Aortic smooth muscle cell (primary cell): ENCODE data around the gene PFDN6. TPM values are rescaled to one million over a fixed set of nuclear protein-coding genes. Genes with fewer than 3 reads are reported as not detected.

Source experiments
- total RNA-seq: library from RNA; depleted of rRNA; stranded (reverse); fragments of >200 nt; gene quantifications from 2 replicates; pipeline ENCODE4 v1.2.3, GENCODE V29; 2014

The PFDN6 gene
- 38.6 and 53.1 TPM in 2 replicates for total RNA-seq

DNA sequence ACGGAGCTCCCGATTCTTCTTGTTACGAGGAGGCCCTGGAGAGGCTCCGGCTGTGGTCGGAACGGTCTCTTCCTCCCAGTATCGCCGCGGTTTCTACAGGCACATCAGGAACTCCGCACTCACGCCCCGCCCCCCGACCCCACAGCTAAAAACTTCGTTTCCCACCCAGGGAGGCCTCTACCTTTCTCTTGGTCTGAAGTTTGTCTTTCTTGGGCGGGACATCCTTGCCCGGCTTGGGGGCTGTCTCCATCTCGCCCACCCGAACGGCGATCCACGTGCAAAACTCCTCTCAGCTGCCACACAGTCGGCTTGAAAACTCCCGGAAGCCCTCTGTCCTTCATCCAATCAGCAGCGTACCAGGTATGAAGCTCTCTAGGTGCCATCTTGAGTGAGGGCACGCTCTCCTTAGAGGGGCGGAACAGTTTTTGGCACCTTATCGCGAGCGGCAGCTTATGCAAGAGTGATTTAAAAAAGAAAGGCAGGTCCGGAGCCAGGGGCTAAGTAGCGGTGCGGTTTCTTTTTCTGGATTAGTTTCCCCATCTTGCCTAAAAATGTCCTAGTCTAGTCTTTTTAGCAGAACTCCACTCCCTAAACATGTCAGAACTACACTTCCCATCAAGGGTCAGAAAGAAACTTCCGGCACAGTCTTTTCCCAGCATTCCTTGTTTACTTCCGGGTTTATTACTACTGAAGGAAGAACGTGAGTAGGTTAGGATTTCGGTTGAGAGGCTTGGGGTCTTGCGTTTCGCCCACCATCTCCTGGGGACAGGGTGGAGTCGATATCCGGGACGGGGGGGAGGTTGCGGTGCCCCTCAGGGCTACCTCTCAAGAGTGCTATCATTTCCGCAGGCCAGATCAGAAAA is at the start of gene PFDN6, which contains the start of gene WDR46:
Gene PFDN6 (plus strand): TSS at position 681 of the 863 bp plus-strand sequence. CDS start 256 bp downstream, outside the sequence.
Gene WDR46 (minus strand): TSS at position 319 of the 863 bp plus-strand sequence. CDS start 69 bp downstream, at position 250.

DNA sequence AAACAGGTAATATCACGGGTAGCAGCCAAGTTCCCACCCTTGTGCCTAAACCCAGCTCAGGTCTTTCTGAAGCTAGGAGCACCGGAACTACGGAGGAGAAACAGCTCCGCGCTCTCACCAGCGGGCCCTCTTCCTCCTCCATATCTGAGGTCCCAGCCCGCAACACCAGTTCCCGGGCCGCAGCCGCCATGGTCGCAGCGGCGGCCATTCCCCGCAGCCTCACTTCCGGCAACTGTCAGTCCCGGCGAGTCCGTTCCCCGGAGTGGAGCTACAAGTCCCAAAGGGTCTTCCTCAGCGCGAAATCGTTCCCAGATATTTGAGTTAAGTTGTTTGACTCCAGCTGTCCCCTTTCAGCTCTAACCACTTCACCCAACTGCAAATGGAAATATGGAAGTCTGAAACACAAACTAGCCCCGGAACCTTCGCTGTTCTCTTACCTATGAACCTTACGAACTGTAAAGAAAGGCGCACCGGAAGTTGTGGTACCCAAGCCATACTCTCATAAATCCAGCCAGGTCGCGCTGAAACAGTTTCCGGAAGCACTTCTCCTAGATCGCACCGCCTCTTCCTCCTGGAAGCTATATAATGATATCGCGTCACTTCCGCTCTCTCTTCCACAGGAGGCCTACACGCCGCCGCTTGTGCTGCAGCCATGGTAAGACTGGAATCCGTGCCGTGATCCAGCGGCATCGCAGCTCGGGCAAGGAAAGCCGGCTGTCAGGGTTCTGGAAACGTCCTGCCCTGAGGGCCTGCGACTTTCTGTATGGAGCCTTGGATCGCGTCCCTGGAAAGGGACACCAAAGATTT is 17.7 kb upstream of the PFDN6 start, which contains the start of the genes RPS18 and VPS52:
Gene RPS18 (plus strand): TSS at position 608 of the 807 bp plus-strand sequence. CDS start 45 bp downstream, at position 653.
Gene VPS52 (minus strand): TSS at position 409 of the 807 bp plus-strand sequence. CDS start 201 bp downstream, at position 208.

DNA sequence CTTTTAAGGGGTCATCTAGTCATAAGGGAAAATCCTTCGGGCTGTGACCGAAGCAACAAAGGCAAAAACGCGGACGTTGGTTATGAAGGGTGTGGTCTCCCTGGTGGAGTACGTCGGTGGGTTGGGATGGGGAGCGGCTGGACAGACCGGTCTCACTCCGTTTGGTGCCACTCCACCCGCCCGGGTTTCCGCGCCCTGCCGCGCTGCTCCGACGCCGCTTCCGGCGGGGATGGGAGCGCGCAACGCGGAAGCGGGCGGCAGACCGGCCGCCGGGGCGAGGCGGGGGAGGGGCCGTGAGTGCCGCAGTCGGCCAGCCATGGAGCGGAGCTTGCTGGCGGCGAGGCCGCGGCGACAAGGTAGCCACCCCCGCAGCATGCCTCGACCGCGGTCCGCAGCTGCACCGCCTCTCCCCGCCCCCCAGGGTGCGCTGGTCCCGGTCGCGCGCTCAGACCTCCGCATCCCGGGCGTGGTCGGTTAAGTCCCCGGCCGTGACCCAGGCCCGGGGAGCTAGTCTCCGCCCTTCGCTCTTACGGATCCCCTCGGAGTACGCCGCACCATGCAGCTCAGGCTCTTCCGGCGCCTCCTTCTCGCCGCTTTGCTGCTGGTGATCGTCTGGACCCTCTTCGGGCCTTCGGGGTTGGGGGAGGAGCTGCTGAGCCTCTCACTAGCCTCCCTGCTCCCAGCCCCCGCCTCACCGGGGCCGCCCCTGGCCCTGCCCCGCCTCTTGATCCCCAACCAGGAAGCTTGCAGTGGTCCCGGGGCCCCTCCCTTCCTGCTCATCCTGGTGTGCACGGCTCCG is 12.3 kb upstream of the PFDN6 start, which contains the start of gene B3GALT4:
Gene B3GALT4 (plus strand): TSS at position 260 of the 799 bp plus-strand sequence. CDS start 297 bp downstream, at position 557.

DNA sequence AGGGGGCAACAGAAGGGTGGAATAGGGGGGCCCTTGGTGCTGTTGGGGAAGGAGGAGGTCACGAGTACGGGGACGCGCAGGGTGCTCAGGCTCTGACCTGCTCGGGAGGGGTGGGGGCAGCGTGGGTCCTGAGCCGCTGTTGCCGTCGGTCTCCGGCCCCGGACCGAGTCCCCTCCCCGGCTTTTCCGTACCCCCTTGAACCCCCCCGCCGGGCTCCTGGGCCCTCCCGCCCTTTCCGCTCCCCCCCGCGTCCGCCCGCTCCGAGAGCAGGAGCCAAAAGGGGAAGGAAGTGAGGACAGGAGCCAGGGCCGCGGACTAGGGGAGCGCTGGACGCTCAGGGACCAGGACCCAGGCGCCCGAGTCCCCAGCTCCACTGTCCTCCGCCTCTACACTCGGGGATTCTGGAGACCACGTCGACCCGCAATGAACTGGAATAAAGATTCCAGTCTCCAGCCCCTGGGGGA is 9.4 kb downstream of the PFDN6 start, which contains the start of gene RGL2:
Gene RGL2 (minus strand): TSS at position 170 of the 464 bp plus-strand sequence. CDS start 332 bp downstream, outside the sequence.

DNA sequence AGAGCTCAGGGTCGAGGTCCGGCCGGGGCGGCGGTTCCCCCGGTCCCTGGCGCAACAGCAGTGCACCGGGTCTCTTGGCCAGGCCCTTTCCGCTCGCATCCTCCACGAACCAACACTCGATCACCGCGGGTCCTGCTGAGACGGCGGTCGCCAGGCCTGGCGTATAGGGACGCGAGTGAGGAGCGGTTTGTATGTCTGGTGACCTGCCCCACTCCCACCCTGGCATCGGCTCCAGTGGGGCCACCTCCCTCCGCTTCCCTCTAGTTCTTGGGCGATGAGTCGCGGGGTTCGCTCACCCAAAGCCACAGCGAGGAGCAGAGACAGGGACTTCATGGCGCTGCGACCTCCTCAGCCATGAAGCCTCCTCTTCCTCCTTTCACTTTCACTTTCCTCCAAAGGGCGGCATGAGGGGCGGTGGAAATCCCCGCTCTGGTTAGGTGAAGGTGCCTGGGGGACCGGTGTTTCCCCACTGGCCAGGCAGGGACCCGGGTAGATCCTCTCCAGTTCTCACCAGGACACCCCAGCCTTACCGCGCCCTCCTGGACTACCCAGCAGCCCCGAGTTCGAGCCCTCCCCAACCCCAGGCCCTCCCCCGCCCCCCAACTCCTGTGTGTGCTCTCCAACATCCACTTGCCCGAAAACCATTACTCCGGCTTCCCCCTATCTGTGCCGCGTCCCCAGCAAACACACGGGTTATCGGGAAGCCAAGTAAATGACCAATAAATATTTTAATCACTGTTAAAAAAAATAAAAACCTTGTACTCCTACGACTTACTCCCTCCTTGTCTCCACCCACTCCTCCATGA is 24.5 kb downstream of the PFDN6 start, which contains the start of gene TAPBP:
Gene TAPBP (minus strand): TSS at position 370 of the 806 bp plus-strand sequence. CDS start 37 bp downstream, at position 333.

DNA sequence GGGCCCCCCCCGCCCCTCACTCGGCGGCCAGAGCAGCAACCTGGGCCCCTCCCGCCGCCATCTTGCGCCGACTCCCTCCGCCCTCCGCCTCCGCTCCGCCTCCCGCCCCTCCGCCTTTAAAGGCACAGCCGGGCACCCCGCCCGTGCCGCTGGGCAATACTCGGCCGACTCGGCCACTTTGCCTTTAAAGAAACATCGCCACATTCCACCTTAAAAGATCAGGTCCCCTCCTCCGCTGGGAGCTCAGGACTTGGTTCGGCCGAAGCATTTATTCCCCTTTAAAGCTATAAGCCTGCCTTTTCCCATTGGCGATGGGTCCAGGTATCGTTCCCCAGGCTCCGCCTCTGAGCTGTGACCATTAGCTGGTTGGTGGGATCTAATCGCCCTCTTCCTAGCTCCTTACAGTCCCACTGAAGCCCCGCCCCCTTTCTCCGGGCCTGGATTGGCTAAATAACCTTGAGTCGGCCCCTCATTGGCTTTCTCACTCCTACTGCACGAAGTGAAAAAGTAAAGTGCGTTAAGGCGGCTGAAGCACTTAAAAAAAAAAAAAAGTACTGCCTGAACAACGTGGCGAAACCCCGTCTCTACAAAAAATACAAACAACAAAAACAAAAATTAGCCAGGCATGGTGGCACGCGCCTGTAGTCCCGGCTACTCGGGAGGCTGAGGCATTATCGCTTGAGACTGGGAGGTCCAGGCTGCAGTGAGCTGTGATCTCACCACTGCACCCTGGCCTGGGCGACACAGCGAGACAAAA is 28.4 kb downstream of the PFDN6 start, which contains the start of gene ZBTB22:
Gene ZBTB22 (minus strand): TSS at position 76 of the 757 bp plus-strand sequence. CDS start 828 bp downstream, outside the sequence.

Other genes starting within 250 kb of the PFDN6 start
- gene HLA-DPA1, start 216.0 kb upstream of the PFDN6 start, total RNA-seq: 2.0 and 2.8 TPM in 2 replicates
- 14.3 and 20.3 TPM in 2 replicates for gene HLA-DPB1, start 213.6 kb upstream of the PFDN6 start, total RNA-seq
- 0.12 and 0.13 TPM in 2 replicates for gene COL11A2, start 97.1 kb upstream of the PFDN6 start, total RNA-seq
- 25.1 and 25.2 TPM in 2 replicates for gene RXRB, start 88.9 kb upstream of the PFDN6 start, total RNA-seq
- 170 and 210 TPM in 2 replicates for gene SLC39A7, start 88.7 kb upstream of the PFDN6 start, total RNA-seq
- gene HSD17B8, start 84.9 kb upstream of the PFDN6 start, total RNA-seq: 8.6 and 12.6 TPM in 2 replicates
- gene RING1, start 81.1 kb upstream of the PFDN6 start, total RNA-seq: 31.0 and 35.0 TPM in 2 replicates
- 45.0 and 52.2 TPM in 2 replicates for gene VPS52, start 17.7 kb upstream of the PFDN6 start, total RNA-seq
- gene RPS18, start 17.5 kb upstream of the PFDN6 start, total RNA-seq: 4,494 and 5,354 TPM in 2 replicates
- gene B3GALT4, start 12.5 kb upstream of the PFDN6 start, total RNA-seq: 10.0 and 12.2 TPM in 2 replicates
- 66.6 and 112 TPM in 2 replicates for gene WDR46, start 362 bp upstream of the PFDN6 start, total RNA-seq
- gene RGL2, start 9.3 kb downstream of the PFDN6 start, total RNA-seq: 27.7 and 33.5 TPM in 2 replicates
- gene TAPBP, start 24.5 kb downstream of the PFDN6 start, total RNA-seq: 42.9 and 51.9 TPM in 2 replicates
- 22.2 and 23.8 TPM in 2 replicates for gene ZBTB22, start 28.1 kb downstream of the PFDN6 start, total RNA-seq
- 56.1 and 61.8 TPM in 2 replicates for gene DAXX, start 33.4 kb downstream of the PFDN6 start, total RNA-seq
- gene KIFC1, start 102.2 kb downstream of the PFDN6 start, total RNA-seq: 10.3 and 18.8 TPM in 2 replicates
- 20.1 and 21.9 TPM in 2 replicates for gene PHF1, start 121.4 kb downstream of the PFDN6 start, total RNA-seq
- 133 and 181 TPM in 2 replicates for gene CUTA, start 128.5 kb downstream of the PFDN6 start, total RNA-seq
- 2.4 and 4.4 TPM in 2 replicates for gene SYNGAP1, start 130.5 kb downstream of the PFDN6 start, total RNA-seq
- 4.4 and 4.8 TPM in 2 replicates for gene ZBTB9, start 165.0 kb downstream of the PFDN6 start, total RNA-seq